ENCODE measurements around the gene HECTD3. TPM values are rescaled to one million over a fixed set of nuclear protein-coding genes. Genes with fewer than 3 reads are reported as not detected.

Gene HECTD3
- total and polyA plus RNA-seq, 9 of the 15 experiments (the other 6 are each of a cell fraction or from before 2014, with no cell fraction given) = 6.3 to 50.8 (median 18.9) TPM

DNA sequence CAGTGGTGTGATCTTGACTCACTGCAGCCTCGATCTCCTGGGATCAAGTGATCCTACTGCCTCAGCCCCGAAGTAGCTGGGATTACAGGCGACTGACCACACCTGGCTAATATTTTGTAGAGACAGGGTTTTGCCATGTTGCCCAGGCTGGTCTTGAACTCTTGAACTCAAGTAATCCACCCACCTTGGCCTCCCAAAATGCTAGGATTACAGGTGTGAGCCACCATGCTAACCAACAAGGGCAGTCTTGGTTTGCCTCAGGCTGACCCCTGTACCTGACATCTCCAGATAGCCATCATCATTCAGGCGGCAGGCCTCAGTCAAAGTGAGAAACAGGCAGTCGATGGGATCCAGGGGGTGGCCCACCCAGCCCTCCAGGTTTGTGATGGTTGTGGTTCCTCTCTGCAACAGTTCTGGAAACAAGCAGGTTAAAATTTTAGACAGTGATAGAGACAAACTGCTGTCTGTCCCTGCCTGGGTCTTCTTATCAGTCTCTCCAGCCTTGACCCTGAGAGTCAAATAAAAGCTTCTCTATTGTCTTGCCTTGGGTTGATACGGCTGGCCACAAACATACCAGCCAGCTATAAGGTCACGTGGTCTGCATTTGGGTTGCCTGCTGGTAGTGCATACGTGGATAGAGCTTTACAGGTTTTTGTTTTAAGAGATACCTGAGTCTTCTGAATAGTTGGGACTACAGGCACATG is 27.7 kb upstream of the HECTD3 start (continued):
- TF ChIP-seq ZNF584 (CRISPR knock-in tag; IDR thresholded peaks at IDR 0.05; ENCODE audit: low read depth) = peak; percentile 62; the same call in 1 of the 2 replicates
- peak; percentile 52; the same call in 1 of the 2 replicates for TF ChIP-seq CREB3 (tag; conservative IDR thresholded peaks at IDR 0.05; ENCODE audit: low read depth)
- no peak for TF ChIP-seq UBTF (IDR thresholded peaks at IDR 0.05; ENCODE audit: borderline replicate concordance in 1 of 2, low read depth in 2 of 2, low read length in 2 of 2)

DNA sequence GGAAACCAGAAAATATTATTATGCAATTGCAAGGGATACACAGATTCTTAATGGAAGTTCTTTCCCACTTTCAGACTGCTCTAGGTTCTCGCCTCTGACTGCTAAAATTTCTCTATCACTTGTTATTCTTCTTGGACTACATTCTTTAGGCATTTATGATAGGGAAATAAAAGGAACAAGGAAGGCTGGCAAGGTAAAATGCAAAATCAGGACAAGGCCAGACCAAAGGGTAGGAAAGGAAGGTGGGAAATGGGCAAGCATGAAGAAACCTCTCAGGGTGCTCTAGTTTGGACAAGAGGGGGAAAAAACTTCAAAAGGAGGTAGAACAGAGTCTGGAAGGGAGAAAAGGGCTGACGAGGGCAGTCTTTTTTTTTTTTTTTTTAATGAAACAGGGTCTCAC is 27.1 kb upstream of the HECTD3 start:
- WGBS (ENCODE audit: insufficient coverage, low coverage, missing lambda C conversion rate) = 33% methylated on average over 2 of the region's 2 CpGs
- BruUV-seq (replicated peaks) = no TSS peak
- in situ Hi-C loops (cut with MboI) = no loop called here
- TF ChIP-seq, protein P1, sequence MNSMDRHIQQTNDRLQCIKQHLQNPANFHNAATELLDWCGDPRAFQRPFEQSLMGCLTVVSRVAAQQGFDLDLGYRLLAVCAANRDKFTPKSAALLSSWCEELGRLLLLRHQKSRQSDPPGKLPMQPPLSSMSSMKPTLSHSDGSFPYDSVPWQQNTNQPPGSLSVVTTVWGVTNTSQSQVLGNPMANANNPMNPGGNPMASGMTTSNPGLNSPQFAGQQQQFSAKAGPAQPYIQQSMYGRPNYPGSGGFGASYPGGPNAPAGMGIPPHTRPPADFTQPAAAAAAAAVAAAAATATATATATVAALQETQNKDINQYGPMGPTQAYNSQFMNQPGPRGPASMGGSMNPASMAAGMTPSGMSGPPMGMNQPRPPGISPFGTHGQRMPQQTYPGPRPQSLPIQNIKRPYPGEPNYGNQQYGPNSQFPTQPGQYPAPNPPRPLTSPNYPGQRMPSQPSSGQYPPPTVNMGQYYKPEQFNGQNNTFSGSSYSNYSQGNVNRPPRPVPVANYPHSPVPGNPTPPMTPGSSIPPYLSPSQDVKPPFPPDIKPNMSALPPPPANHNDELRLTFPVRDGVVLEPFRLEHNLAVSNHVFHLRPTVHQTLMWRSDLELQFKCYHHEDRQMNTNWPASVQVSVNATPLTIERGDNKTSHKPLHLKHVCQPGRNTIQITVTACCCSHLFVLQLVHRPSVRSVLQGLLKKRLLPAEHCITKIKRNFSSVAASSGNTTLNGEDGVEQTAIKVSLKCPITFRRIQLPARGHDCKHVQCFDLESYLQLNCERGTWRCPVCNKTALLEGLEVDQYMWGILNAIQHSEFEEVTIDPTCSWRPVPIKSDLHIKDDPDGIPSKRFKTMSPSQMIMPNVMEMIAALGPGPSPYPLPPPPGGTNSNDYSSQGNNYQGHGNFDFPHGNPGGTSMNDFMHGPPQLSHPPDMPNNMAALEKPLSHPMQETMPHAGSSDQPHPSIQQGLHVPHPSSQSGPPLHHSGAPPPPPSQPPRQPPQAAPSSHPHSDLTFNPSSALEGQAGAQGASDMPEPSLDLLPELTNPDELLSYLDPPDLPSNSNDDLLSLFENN (IDR thresholded peaks at IDR 0.05; ENCODE audit: low read depth in 2 of 2, low read length in 2 of 2) = no peak
- TF ChIP-seq CEBPG (CRISPR knock-in tag; IDR thresholded peaks at IDR 0.05) = no peak
- TF ChIP-seq CEBPG (tag; conservative IDR thresholded peaks at IDR 0.05 in 1 of 2, IDR thresholded peaks at IDR 0.05 in 1 of 2) = 0 out of 4 replicates have a peak, but pooled peaks of 1 of the 2 experiments have one; percentile 35
- TF ChIP-seq ZNF512 (tag; IDR thresholded peaks at IDR 0.05) = peak; percentile 85; the same call in 1 of the 2 replicates

More for the DNA sequence above, 27.1 kb upstream of the HECTD3 start:
- ChIA-PET POLR2A (no interaction called here), CTCF (ENCODE audit: low intra/inter-chr PET ratio) (no interaction called here)
- FAIRE-seq (no peak), DNase-seq (ENCODE audit: extremely low read depth in 1 of 4, low spot score in 3 of 4) (no peak), ATAC-seq (no peak)
- 0 out of 2 replicates have a peak, but pooled peaks cover 4% of the 10 kb centered on the region for H4K20me1 ChIP-seq (replicated peaks; ENCODE audit: control insufficient read depth, insufficient read depth, low read length)
- intact Hi-C loops (cut with micrococcal nuclease) = no loop called here
- H3K4me2 ChIP-seq (ENCODE audit: insufficient read depth, low read length) = peak overlapping the region; percentile 22; the same call in 1 of the 2 replicates
- no peak overlapping the region for H2AFZ ChIP-seq (ENCODE audit: low read depth, low read length)
- H3K4me1 ChIP-seq (replicated peaks in 1 of 2; ENCODE audit: control insufficient read depth in 2 of 2, insufficient read depth in 2 of 2, low read length in 2 of 2) = peaks cover 35 to 38% of the 10 kb centered on the region in 2 experiments
- no peaks in the 10 kb centered on the region for H3K79me2 ChIP-seq (ENCODE audit: control insufficient read depth, insufficient read depth, low read length)
- no peaks in the 10 kb centered on the region for H3K9me3 ChIP-seq (replicated peaks; ENCODE audit: control insufficient read depth, insufficient read depth, low read depth, low read length)
- no peaks in the 10 kb centered on the region for H3K36me3 ChIP-seq (ENCODE audit: control insufficient read depth, insufficient read depth, low read length)
- H3K9ac ChIP-seq (ENCODE audit: insufficient read depth in 1 of 2, low read depth in 2 of 2, low read length in 2 of 2) = no peak overlapping the region
- no peak overlapping the region for H3K4me3 ChIP-seq
- no peak overlapping the region for H3K27ac ChIP-seq (ENCODE audit: extremely low read depth, low read depth, low read length)
- H3K27me3 ChIP-seq (ENCODE audit: control insufficient read depth in 2 of 2, insufficient read depth in 2 of 2, low read length in 2 of 2) = peaks cover 0 to 4% of the 10 kb centered on the region in 2 experiments; a peak in 1 of 5 replicates
- no peaks in the 10 kb centered on the region for H3K9me1 ChIP-seq (ENCODE audit: control insufficient read depth, insufficient read depth, low read length)
